ENCODE results near the gene KCTD17.
A peak's percentile ranks its signal among the peaks of the same experiment; 100 is the strongest.

KCTD17 gene

GRCh38 chr22:37014835-37015586 is 36.5 kb upstream of the KCTD17 start:
- H3K14ac ChIP-seq (ENCODE audit: low read length), result no peak overlapping the region
- no peak overlapping the region for H2AK5ac ChIP-seq (ENCODE audit: low read depth, low read length)
- no peak overlapping the region for H2BK12ac ChIP-seq (ENCODE audit: low read length)
- H2BK15ac ChIP-seq (ENCODE audit: low read length), result no peak overlapping the region
- H3K23ac ChIP-seq (ENCODE audit: low read depth, low read length, poor library complexity), result no peak overlapping the region
- H3K4me1 ChIP-seq (ENCODE audit: control insufficient read depth in 2 of 2, insufficient read depth in 1 of 2, low read depth in 1 of 2, low read length in 2 of 2), result peaks cover 0 to 10% of the 10 kb centered on the region in 2 donors
- peak overlapping the region; percentile 60 for H3K9ac ChIP-seq (ENCODE audit: low read depth, low read length, poor library complexity)
- no peak for DNase-seq (ENCODE audit: low spot score)
- WGBS, 2 donors (ENCODE audit: extremely low coverage in 2 of 2, insufficient read length in 2 of 2, insufficient replicate concordance in 1 of 2), result no CpG with 5 or more reads among the region's 12 CpGs
- H3K36me3 ChIP-seq (replicated peaks in 1 of 2; ENCODE audit: control insufficient read depth in 2 of 2, insufficient read depth in 2 of 2, low read length in 2 of 2), result peaks cover 12 to 24% of the 10 kb centered on the region in 2 donors
- H3K79me1 ChIP-seq (ENCODE audit: low read depth, low read length), result peaks cover 6% of the 10 kb centered on the region
- H3K4me3 ChIP-seq (ENCODE audit: low read length in 2 of 2), result no peak overlapping the region
- no peak overlapping the region for H2BK120ac ChIP-seq (ENCODE audit: low read depth, low read length)
- no peak overlapping the region for H3K18ac ChIP-seq (ENCODE audit: low read length)
- H3K27ac ChIP-seq (replicated peaks; ENCODE audit: low read length), result no peak overlapping the region
- H3K27me3 ChIP-seq (ENCODE audit: control insufficient read depth in 3 of 3, insufficient read depth in 3 of 3, low read depth in 1 of 3, low read length in 3 of 3), result no peaks in the 10 kb centered on the region
- H3K4ac ChIP-seq (ENCODE audit: low read length), result no peak overlapping the region
- H3K4me2 ChIP-seq (ENCODE audit: insufficient read depth, low read length, poor library complexity, severe bottlenecking), result no peak overlapping the region
- H3K9me3 ChIP-seq (replicated peaks in 1 of 2; ENCODE audit: control insufficient read depth in 2 of 2, insufficient read depth in 1 of 2, low read depth in 1 of 2, low read length in 2 of 2), result peaks cover 0 to 2% of the 10 kb centered on the region in 2 donors
- H4K91ac ChIP-seq (ENCODE audit: low read depth, low read length, poor library complexity), result no peak overlapping the region
- no peak overlapping the region for H2BK5ac ChIP-seq (ENCODE audit: low read length)
- H4K8ac ChIP-seq (ENCODE audit: low read depth, low read length), result no peak overlapping the region
- H2AFZ ChIP-seq (ENCODE audit: low read length), result no peak overlapping the region

- Histone ChIP-seq H3K27ac (replicated peaks; ENCODE audit: low read length) (no peak overlapping the region), H3K4ac (ENCODE audit: low read length) (no peak overlapping the region), H2BK120ac (ENCODE audit: low read depth, low read length) (no peak overlapping the region), H3K23ac (ENCODE audit: low read depth, low read length, poor library complexity) (no peak overlapping the region), H3K9me3 (replicated peaks in 1 of 2; ENCODE audit: control insufficient read depth in 2 of 2, insufficient read depth in 1 of 2, low read depth in 1 of 2, low read length in 2 of 2) (peaks cover 0 to 2% of the 10 kb centered on the region in 2 donors), H3K4me2 (ENCODE audit: insufficient read depth, low read length, poor library complexity, severe bottlenecking) (no peak overlapping the region), H3K9ac (ENCODE audit: low read depth, low read length, poor library complexity) (peak overlapping the region; percentile 60), H3K4me3 (ENCODE audit: low read length in 2 of 2) (no peak overlapping the region), H2BK15ac (ENCODE audit: low read length) (no peak overlapping the region), H4K91ac (ENCODE audit: low read depth, low read length, poor library complexity) (no peak overlapping the region), H2BK5ac (ENCODE audit: low read length) (no peak overlapping the region), H2AK5ac (ENCODE audit: low read depth, low read length) (no peak overlapping the region), H3K79me1 (ENCODE audit: low read depth, low read length) (peaks cover 6% of the 10 kb centered on the region), H3K4me1 (ENCODE audit: control insufficient read depth in 2 of 2, insufficient read depth in 1 of 2, low read depth in 1 of 2, low read length in 2 of 2) (peaks cover 0 to 11% of the 10 kb centered on the region in 2 donors), H3K18ac (ENCODE audit: low read length) (no peak overlapping the region), H3K36me3 (replicated peaks in 1 of 2; ENCODE audit: control insufficient read depth in 2 of 2, insufficient read depth in 2 of 2, low read length in 2 of 2) (peaks cover 12 to 24% of the 10 kb centered on the region in 2 donors), H3K27me3 (ENCODE audit: control insufficient read depth in 3 of 3, insufficient read depth in 3 of 3, low read depth in 1 of 3, low read length in 3 of 3) (no peaks in the 10 kb centered on the region), H2AFZ (ENCODE audit: low read length) (no peak overlapping the region), H2BK12ac (ENCODE audit: low read length) (no peak overlapping the region), H4K8ac (ENCODE audit: low read depth, low read length) (no peak overlapping the region), H3K14ac (ENCODE audit: low read length) (no peak overlapping the region)
- DNase-seq (ENCODE audit: low spot score), result no peak
- WGBS, 2 donors (ENCODE audit: extremely low coverage in 2 of 2, insufficient read length in 2 of 2, insufficient replicate concordance in 1 of 2), result no CpG with 5 or more reads among the region's 4 CpGs
Observed at GRCh38 chr22:37015587-37015878, 36.0 kb upstream of the KCTD17 start.

GRCh38 chr22:37016134-37016910 is 35.2 kb upstream of the KCTD17 start:
- Histone ChIP-seq H2BK5ac (ENCODE audit: low read length) (no peak overlapping the region), H3K4ac (ENCODE audit: low read length) (no peak overlapping the region), H3K23ac (ENCODE audit: low read depth, low read length, poor library complexity) (no peak overlapping the region), H2AK5ac (ENCODE audit: low read depth, low read length) (no peak overlapping the region), H3K4me3 (ENCODE audit: low read length in 2 of 2) (no peak overlapping the region), H3K14ac (ENCODE audit: low read length) (no peak overlapping the region), H2BK15ac (ENCODE audit: low read length) (no peak overlapping the region), H3K9ac (ENCODE audit: low read depth, low read length, poor library complexity) (no peak overlapping the region), H3K36me3 (replicated peaks in 1 of 2; ENCODE audit: control insufficient read depth in 2 of 2, insufficient read depth in 2 of 2, low read length in 2 of 2) (peaks cover 15 to 27% of the 10 kb centered on the region in 2 donors), H4K91ac (ENCODE audit: low read depth, low read length, poor library complexity) (no peak overlapping the region), H3K79me1 (ENCODE audit: low read depth, low read length) (peaks cover 9% of the 10 kb centered on the region), H2BK12ac (ENCODE audit: low read length) (no peak overlapping the region), H3K4me2 (ENCODE audit: insufficient read depth, low read length, poor library complexity, severe bottlenecking) (no peak overlapping the region), H4K8ac (ENCODE audit: low read depth, low read length) (no peak overlapping the region), H3K4me1 (ENCODE audit: control insufficient read depth in 2 of 2, insufficient read depth in 1 of 2, low read depth in 1 of 2, low read length in 2 of 2) (peaks cover 0 to 15% of the 10 kb centered on the region in 2 donors), H2AFZ (ENCODE audit: low read length) (no peak overlapping the region), H3K18ac (ENCODE audit: low read length) (no peak overlapping the region), H3K27ac (replicated peaks; ENCODE audit: low read length) (no peak overlapping the region), H3K9me3 (replicated peaks in 1 of 2; ENCODE audit: control insufficient read depth in 2 of 2, insufficient read depth in 1 of 2, low read depth in 1 of 2, low read length in 2 of 2) (peaks cover 0 to 2% of the 10 kb centered on the region in 2 donors), H2BK120ac (ENCODE audit: low read depth, low read length) (no peak overlapping the region), H3K27me3 (ENCODE audit: control insufficient read depth in 3 of 3, insufficient read depth in 3 of 3, low read depth in 1 of 3, low read length in 3 of 3) (no peaks in the 10 kb centered on the region)
- no peak for DNase-seq (ENCODE audit: low spot score)
- WGBS, 2 donors (ENCODE audit: extremely low coverage in 2 of 2, insufficient read length in 2 of 2, insufficient replicate concordance in 1 of 2), result no CpG with 5 or more reads among the region's 14 CpGs

GRCh38 chr22:37017356-37017755 is 34.2 kb upstream of the KCTD17 start:
- no peak overlapping the region for H2AK5ac ChIP-seq (ENCODE audit: low read depth, low read length)
- no peak overlapping the region for H2BK120ac ChIP-seq (ENCODE audit: low read depth, low read length)
- no peak overlapping the region for H2BK12ac ChIP-seq (ENCODE audit: low read length)
- no peak overlapping the region for H3K27ac ChIP-seq (replicated peaks; ENCODE audit: low read length)
- no peak overlapping the region for H3K4me2 ChIP-seq (ENCODE audit: insufficient read depth, low read length, poor library complexity, severe bottlenecking)
- peaks cover 12 to 34% of the 10 kb centered on the region in 2 donors for H3K36me3 ChIP-seq (replicated peaks in 1 of 2; ENCODE audit: control insufficient read depth in 2 of 2, insufficient read depth in 2 of 2, low read length in 2 of 2)
- H4K8ac ChIP-seq (ENCODE audit: low read depth, low read length), result no peak overlapping the region
- H3K4me3 ChIP-seq (ENCODE audit: low read length in 2 of 2), result peak overlapping the region in 1 of 2 donors; percentile 8
- WGBS, 2 donors (ENCODE audit: extremely low coverage in 2 of 2, insufficient read length in 2 of 2, insufficient replicate concordance in 1 of 2), result no CpG with 5 or more reads among the region's 10 CpGs
- H3K4ac ChIP-seq (ENCODE audit: low read length), result no peak overlapping the region
- no peak overlapping the region for H2AFZ ChIP-seq (ENCODE audit: low read length)
- no peak overlapping the region for H2BK5ac ChIP-seq (ENCODE audit: low read length)
- no peaks in the 10 kb centered on the region for H3K27me3 ChIP-seq (ENCODE audit: control insufficient read depth in 3 of 3, insufficient read depth in 3 of 3, low read depth in 1 of 3, low read length in 3 of 3)
- no peak for DNase-seq (ENCODE audit: low spot score)
- no peak overlapping the region for H4K91ac ChIP-seq (ENCODE audit: low read depth, low read length, poor library complexity)
- no peak overlapping the region for H3K18ac ChIP-seq (ENCODE audit: low read length)
- peaks cover 0 to 2% of the 10 kb centered on the region in 2 donors for H3K9me3 ChIP-seq (replicated peaks in 1 of 2; ENCODE audit: control insufficient read depth in 2 of 2, insufficient read depth in 1 of 2, low read depth in 1 of 2, low read length in 2 of 2)
- peaks cover 14% of the 10 kb centered on the region for H3K79me1 ChIP-seq (ENCODE audit: low read depth, low read length)
- H3K9ac ChIP-seq (ENCODE audit: low read depth, low read length, poor library complexity), result no peak overlapping the region
- no peak overlapping the region for H2BK15ac ChIP-seq (ENCODE audit: low read length)
- no peak overlapping the region for H3K23ac ChIP-seq (ENCODE audit: low read depth, low read length, poor library complexity)
- H3K4me1 ChIP-seq (ENCODE audit: control insufficient read depth in 2 of 2, insufficient read depth in 1 of 2, low read depth in 1 of 2, low read length in 2 of 2), result peaks cover 0 to 16% of the 10 kb centered on the region in 2 donors
- no peak overlapping the region for H3K14ac ChIP-seq (ENCODE audit: low read length)
